ENCODE data around the gene KRTAP19-8. TPM values are rescaled to one million over a fixed set of nuclear protein-coding genes. Genes with fewer than 3 reads are reported as not detected.

The KRTAP19-8 gene
- total RNA-seq, 1 donor = not detected

Other genes with a start within 250 kb of the KRTAP19-8 start
- gene KRTAP8-1, start 225.2 kb downstream of the KRTAP19-8 start, total RNA-seq = not detected
- not detected for gene KRTAP7-1, start 208.7 kb downstream of the KRTAP19-8 start, total RNA-seq
- gene KRTAP11-1, start 156.9 kb downstream of the KRTAP19-8 start, total RNA-seq = not detected